Naive thymus-derived CD8-positive, alpha-beta T cell (primary cell): Measurements from ENCODE around the gene CEP78. TPM values are rescaled to one million over a fixed set of nuclear protein-coding genes. Genes with fewer than 3 reads are reported as not detected.
A peak's percentile ranks its signal among the peaks of the same experiment; 100 is the strongest.

Experiments
- ATAC-seq, 2 donors: fragments of 150-1000 bp; cut with Tn5 transposase in 1 of 2; sonication (Bioruptor Pico), chemical (Tn5 transposase) in 1 of 2; 1 replicate in 1 of 2; 2 replicates in 1 of 2; pipeline ENCODE4 v1.10.0; 2021; ENCODE audit warnings: mild to moderate bottlenecking in 2 of 2, moderate library complexity in 2 of 2
- POLR2A ChIA-PET: fragments of 350-600 bp; sonication (Branson Sonifier 250); formaldehyde crosslinking; loops from one replicate; lab custom pipeline; 2021; ENCODE audit warnings: antibody characterized with exemption; lab: Charles Lee
- DNase-seq, 10 donors: peaks; one replicate each; pipeline versions ENCODE4 v3.0.0 to v3.0.0-alpha.2; 2020 to 2022
- H3K27ac Mint-ChIP-seq, 10 donors: one replicate each; pipeline ENCODE4 v1.8.0; 2020 to 2022; ENCODE audit warnings: mild to moderate bottlenecking in 10 of 10, mixed read lengths in 10 of 10, moderate library complexity in 4 of 10, inconsistent platforms in 1 of 10
- H3K27me3 Mint-ChIP-seq, 5 donors: one replicate each; pipeline ENCODE4 v1.8.0; 2021 to 2022; ENCODE audit warnings: mixed read lengths in 5 of 5
- H3K36me3 Mint-ChIP-seq, 3 donors: one replicate each; pipeline ENCODE4 v1.8.0; 2020 to 2022; ENCODE audit warnings: mixed read lengths in 3 of 3, mild to moderate bottlenecking in 2 of 3, inconsistent platforms in 1 of 3
- H3K4me1 Mint-ChIP-seq, 4 donors: one replicate each; pipeline ENCODE4 v1.8.0; 2021 to 2022; ENCODE audit warnings: mixed read lengths in 4 of 4
- H3K4me3 Mint-ChIP-seq, 10 donors: one replicate each; pipeline ENCODE4 v1.8.0; 2020 to 2022; ENCODE audit warnings: mild to moderate bottlenecking in 10 of 10, mixed read lengths in 10 of 10, moderate library complexity in 6 of 10, inconsistent platforms in 1 of 10
- H3K9me3 Mint-ChIP-seq, 9 donors: one replicate each; pipeline ENCODE4 v1.8.0; 2020 to 2022; ENCODE audit warnings: mixed read lengths in 9 of 9, mild to moderate bottlenecking in 3 of 9, inconsistent platforms in 1 of 9, moderate library complexity in 1 of 9
- polyA plus RNA-seq, 3 donors: library from polyadenylated mRNA; unstranded; fragments of 300-500 nt; fragmentation: Illumina TruSeq; gene quantifications; one replicate each; pipeline ENCODE4 v1.2.3, GENCODE V29; 2021
- total RNA-seq, 8 experiments: library from RNA in 2 of 8; stranded (reverse) in 2 of 8; gene quantifications; one replicate each; pipeline ENCODE4 v1.2.3 and lab custom pipeline; 2021 to 2026

Gene CEP78
- total and polyA plus RNA-seq, 5 experiments from 2014 or later, result 14.7 to 35.9 (median 21.2) TPM

- Mint-ChIP-seq H3K27ac (no peak overlapping the region), H3K27me3 (no peaks in the 10 kb centered on the region), H3K9me3 (no peaks in the 10 kb centered on the region), H3K4me1 (peaks cover 0 to 5% (median 0%) of the 10 kb centered on the region in 4 donors), H3K36me3 (peaks cover 23 to 44% (median 43%) of the 10 kb centered on the region in 3 donors), H3K4me3 (no peak overlapping the region)
- no peak for ATAC-seq
- POLR2A ChIA-PET, result no interaction called here
- no peak for DNase-seq
These were observed 83.5 kb downstream of the CEP78 start for GRCh38 chr9:78319197-78320029.

- Mint-ChIP-seq H3K27me3 (no peaks in the 10 kb centered on the region), H3K9me3 (no peaks in the 10 kb centered on the region), H3K27ac (peak overlapping the region in 1 of 10 donors; percentile 17), H3K4me1 (peaks cover 0 to 2% (median under 1%) of the 10 kb centered on the region in 4 donors), H3K36me3 (peaks cover 23 to 44% (median 43%) of the 10 kb centered on the region in 3 donors), H3K4me3 (no peak overlapping the region)
- DNase-seq (no peak), ATAC-seq (no peak)
- POLR2A ChIA-PET, result no interaction called here
These were observed 84.3 kb downstream of the CEP78 start for GRCh38 chr9:78320030-78320693.

- no peak for ATAC-seq
- Mint-ChIP-seq H3K27ac (no peak overlapping the region), H3K36me3 (peaks cover 23 to 44% (median 43%) of the 10 kb centered on the region in 3 donors), H3K27me3 (no peaks in the 10 kb centered on the region), H3K4me1 (peaks cover 0 to 7% (median 5%) of the 10 kb centered on the region in 4 donors), H3K9me3 (no peaks in the 10 kb centered on the region), H3K4me3 (no peak overlapping the region)
- no peak for DNase-seq
- POLR2A ChIA-PET, result no interaction called here
These were observed 85.1 kb downstream of the CEP78 start for GRCh38 chr9:78320875-78321496.

- no peak for DNase-seq
- Mint-ChIP-seq H3K36me3 (peaks cover 20 to 40% (median 40%) of the 10 kb centered on the region in 3 donors), H3K27me3 (no peaks in the 10 kb centered on the region), H3K4me1 (peaks cover 0 to 7% (median 5%) of the 10 kb centered on the region in 4 donors), H3K4me3 (no peak overlapping the region), H3K9me3 (no peaks in the 10 kb centered on the region), H3K27ac (no peak overlapping the region)
- no peak for ATAC-seq
- POLR2A ChIA-PET, result no interaction called here
These were observed 85.6 kb downstream of the CEP78 start for GRCh38 chr9:78321505-78321904.

GRCh38 chr9:78324068-78324650, 88.3 kb downstream of the CEP78 start:
- H3K9me3 Mint-ChIP-seq, result no peaks in the 10 kb centered on the region
- H3K27ac Mint-ChIP-seq, result peak overlapping the region in 1 of 10 donors; percentile 25
- POLR2A ChIA-PET, result no interaction called here
- ATAC-seq (no peak), DNase-seq (no peak)
- H3K4me1 Mint-ChIP-seq, result peaks cover 0 to 7% (median 5%) of the 10 kb centered on the region in 4 donors
- H3K27me3 Mint-ChIP-seq, result no peaks in the 10 kb centered on the region
- no peak overlapping the region for H3K4me3 Mint-ChIP-seq
- peaks cover 10 to 35% (median 26%) of the 10 kb centered on the region in 3 donors for H3K36me3 Mint-ChIP-seq

- H3K4me1 Mint-ChIP-seq, result peaks cover 0 to 7% (median 5%) of the 10 kb centered on the region in 4 donors
- no peaks in the 10 kb centered on the region for H3K9me3 Mint-ChIP-seq
- POLR2A ChIA-PET, result no interaction called here
- H3K36me3 Mint-ChIP-seq, result peaks cover 9 to 33% (median 26%) of the 10 kb centered on the region in 3 donors
- no peak overlapping the region for H3K27ac Mint-ChIP-seq
- DNase-seq, result no peak
- H3K27me3 Mint-ChIP-seq, result no peaks in the 10 kb centered on the region
- ATAC-seq, result no peak
- H3K4me3 Mint-ChIP-seq, result no peak overlapping the region
These were observed 88.8 kb downstream of the CEP78 start for GRCh38 chr9:78324682-78325081.

GRCh38 chr9:78325343-78325742, 89.5 kb downstream of the CEP78 start:
- DNase-seq, result no peak
- Mint-ChIP-seq H3K27me3 (no peaks in the 10 kb centered on the region), H3K9me3 (no peaks in the 10 kb centered on the region), H3K4me1 (peaks cover 0 to 7% (median 5%) of the 10 kb centered on the region in 4 donors), H3K36me3 (peaks cover 4 to 32% (median 23%) of the 10 kb centered on the region in 3 donors), H3K4me3 (no peak overlapping the region), H3K27ac (peak overlapping the region in 1 of 10 donors; percentile 82)
- POLR2A ChIA-PET, result no interaction called here
- no peak for ATAC-seq

GRCh38 chr9:78325846-78326360, 90.0 kb downstream of the CEP78 start:
- DNase-seq, result no peak
- no peak for ATAC-seq
- H3K4me3 Mint-ChIP-seq, result no peak overlapping the region
- POLR2A ChIA-PET, result no interaction called here
- peaks cover 0 to 9% (median 5%) of the 10 kb centered on the region in 4 donors for H3K4me1 Mint-ChIP-seq
- peaks cover 4 to 33% (median 26%) of the 10 kb centered on the region in 3 donors for H3K36me3 Mint-ChIP-seq
- H3K9me3 Mint-ChIP-seq, result no peaks in the 10 kb centered on the region
- no peaks in the 10 kb centered on the region for H3K27me3 Mint-ChIP-seq
- H3K27ac Mint-ChIP-seq, result peak overlapping the region in 2 of 10 donors; percentile 5 to 82

GRCh38 chr9:78326564-78326963, 90.7 kb downstream of the CEP78 start:
- Mint-ChIP-seq H3K4me3 (no peak overlapping the region), H3K9me3 (no peaks in the 10 kb centered on the region), H3K4me1 (peaks cover 0 to 9% (median 5%) of the 10 kb centered on the region in 4 donors), H3K27ac (no peak overlapping the region), H3K27me3 (no peaks in the 10 kb centered on the region), H3K36me3 (peaks cover 4 to 36% (median 30%) of the 10 kb centered on the region in 3 donors)
- ATAC-seq, result no peak
- DNase-seq, result no peak
- POLR2A ChIA-PET, result no interaction called here

Other genes with a start within 250 kb of the CEP78 start
- gene GNAQ, start 204.3 kb upstream of the CEP78 start, total RNA-seq, result 10 to 100 TPM; 33.3 to 40.0 TPM
- gene GNAQ, start 204.3 kb upstream of the CEP78 start, polyA plus RNA-seq, result 10 to 100 TPM in 1 of 3 donors, 1 to 10 TPM in 2; 6.9 to 15.6 (median 9.9) TPM
- gene PSAT1, start 61.0 kb downstream of the CEP78 start, total RNA-seq, result 10 to 100 TPM; 28.3 to 29.3 TPM
- gene PSAT1, start 61.0 kb downstream of the CEP78 start, polyA plus RNA-seq, result 10 to 100 TPM; 12.1 to 20.1 (median 15.3) TPM